HG03571 (cell line): ENCODE data around the gene UNC79.

Experiments used
- ATAC-seq: cut with Tn5 transposase; IDR thresholded peaks from one replicate; pipeline ENCODE4 v1.9.1; 2021; ENCODE audit not compliant: unreplicated experiment

Gene UNC79

GRCh38 chr14:93745603-93746273 is 315.0 kb downstream of the UNC79 start:
- ATAC-seq: no peak

DNA sequence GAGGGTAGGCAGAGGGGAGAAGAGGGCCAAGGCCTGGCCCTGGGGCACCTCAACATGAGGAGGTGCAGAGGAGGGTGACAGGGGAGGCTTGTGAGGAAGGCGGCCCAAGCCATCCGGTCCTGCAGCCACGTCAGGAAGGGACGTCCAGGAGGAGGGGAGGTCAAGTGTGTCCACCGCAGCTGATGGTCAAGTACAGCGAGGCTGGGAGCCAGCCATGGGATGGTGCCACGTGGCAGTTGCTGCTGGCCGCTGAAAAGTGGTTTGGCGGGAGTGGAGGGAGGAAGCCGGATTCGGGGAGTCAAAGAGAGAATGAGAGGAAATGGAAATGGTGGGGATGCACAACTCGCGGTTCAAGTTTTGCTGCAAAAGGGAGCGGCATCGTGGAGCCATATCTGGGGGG is 316.4 kb downstream of the UNC79 start:
- ATAC-seq: no peak

GRCh38 chr14:93747560-93747959 is 316.8 kb downstream of the UNC79 start:
- no peak for ATAC-seq

GRCh38 chr14:93748208-93749075 is 317.7 kb downstream of the UNC79 start:
- ATAC-seq: no peak

DNA sequence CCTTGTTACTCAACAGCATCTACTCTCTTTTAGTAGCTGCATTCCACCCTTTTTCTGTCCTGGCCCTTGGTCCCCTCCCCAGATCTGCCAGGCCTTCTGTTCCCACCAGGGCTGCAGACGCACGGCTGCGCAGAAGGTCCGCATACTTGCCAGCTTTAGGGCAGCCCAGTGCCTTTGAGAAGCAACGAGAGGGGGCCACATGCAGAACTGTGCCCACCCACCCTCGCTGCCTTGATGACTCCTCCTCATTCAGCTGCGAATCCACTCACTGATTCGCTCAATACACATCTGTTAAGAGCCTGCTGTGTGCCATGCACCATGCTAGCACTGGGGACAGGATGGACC is 318.3 kb downstream of the UNC79 start:
- ATAC-seq: no peak

GRCh38 chr14:93751946-93752655 is 321.4 kb downstream of the UNC79 start:
- ATAC-seq: no peak

GRCh38 chr14:93752980-93753561 is 322.3 kb downstream of the UNC79 start:
- no peak for ATAC-seq

GRCh38 chr14:93753647-93754046 is 322.9 kb downstream of the UNC79 start:
- no peak for ATAC-seq

DNA sequence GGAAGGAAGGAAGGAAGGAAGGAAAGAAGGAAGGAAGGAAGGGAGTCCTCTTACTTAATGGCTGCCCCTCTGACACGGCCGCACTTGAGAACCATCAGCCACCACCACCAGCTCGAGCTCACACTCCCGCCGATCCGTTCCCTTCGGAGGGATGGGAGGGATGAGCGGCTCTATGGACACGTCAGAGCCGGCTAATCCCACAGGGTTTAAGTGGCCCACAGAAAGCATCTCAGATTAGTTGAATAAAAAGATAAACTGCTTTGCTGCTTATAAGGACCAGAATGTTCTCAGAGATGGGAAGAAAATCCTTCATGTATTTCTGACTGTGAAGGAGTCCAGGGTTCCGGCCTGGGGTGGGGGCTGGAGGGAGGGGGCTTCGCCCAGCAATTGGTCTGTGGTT is 326.5 kb downstream of the UNC79 start:
- no peak for ATAC-seq
